HG03103 (cell line): ENCODE measurements around the gene USP50.
"Not testable (repeated sequence)": the region's sequence is repeated elsewhere in the genome, so short reads cannot be mapped to it uniquely, and the experiment has no call there.

ENCODE experiments used
- ATAC-seq: cut with Tn5 transposase; IDR thresholded peaks from one replicate; pipeline ENCODE4 v1.9.1; 2021; ENCODE audit warnings: low read depth; ENCODE audit not compliant: unreplicated experiment

The USP50 gene

DNA sequence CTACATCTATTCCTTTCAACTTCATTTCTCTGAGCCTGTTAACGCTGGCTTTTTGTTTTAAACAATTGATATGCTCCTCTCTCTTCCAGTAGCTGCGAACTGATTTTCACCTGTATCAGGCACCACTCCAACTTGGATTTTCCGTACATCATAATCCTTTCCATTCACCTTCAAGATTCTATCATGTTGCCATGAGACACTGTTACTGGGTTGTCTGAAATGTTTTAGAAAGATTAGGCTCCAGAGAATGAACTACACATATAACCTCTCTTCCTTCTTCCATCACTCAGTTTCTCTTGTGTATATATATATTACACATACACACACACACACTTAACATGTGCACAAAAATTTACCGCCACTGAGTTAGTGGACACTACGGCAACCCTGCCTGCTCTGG, at the start of gene USP50:
Gene USP50, minus strand, starts transcription at position 101 of the 400 bp plus-strand sequence. CDS start 141 bp downstream, outside the sequence.
- no peak for ATAC-seq

DNA sequence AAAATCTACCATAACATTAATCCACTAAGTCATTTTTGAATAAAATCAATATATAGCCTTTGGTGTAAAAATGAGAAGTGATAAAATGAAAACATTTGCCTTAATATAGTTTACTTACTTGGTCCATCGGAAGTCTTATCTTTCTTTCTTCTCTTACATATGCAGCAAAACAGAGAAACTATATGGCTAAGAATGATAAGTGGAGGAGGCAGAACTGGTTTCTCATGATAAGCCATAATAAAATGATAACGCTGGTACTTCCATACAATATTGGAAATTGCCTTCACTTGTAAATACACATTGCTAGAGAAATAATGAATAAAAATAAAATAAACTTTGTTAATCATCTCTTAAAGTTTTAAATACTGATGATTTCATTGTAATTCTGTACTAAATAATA, 47.8 kb upstream of the USP50 start:
- ATAC-seq: no peak

DNA sequence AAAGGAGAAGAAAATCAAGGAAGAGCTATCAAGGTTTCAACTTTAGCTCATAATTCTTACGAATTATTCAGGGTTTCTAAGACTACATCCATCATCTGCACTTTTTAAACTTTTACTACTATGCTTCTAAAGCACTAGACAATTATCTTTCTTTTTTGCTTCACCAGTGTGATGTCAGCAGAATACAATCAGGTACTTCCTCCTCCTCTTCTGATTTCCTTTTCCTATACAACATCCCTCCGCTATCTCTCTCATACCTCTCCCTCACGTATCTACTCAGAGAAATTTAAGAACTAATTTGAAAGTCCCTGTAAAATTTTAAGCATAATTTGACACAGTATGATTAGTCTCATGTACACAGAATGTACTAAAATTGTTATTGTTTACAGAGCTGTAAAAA, 47.3 kb upstream of the USP50 start:
- ATAC-seq: no peak

DNA sequence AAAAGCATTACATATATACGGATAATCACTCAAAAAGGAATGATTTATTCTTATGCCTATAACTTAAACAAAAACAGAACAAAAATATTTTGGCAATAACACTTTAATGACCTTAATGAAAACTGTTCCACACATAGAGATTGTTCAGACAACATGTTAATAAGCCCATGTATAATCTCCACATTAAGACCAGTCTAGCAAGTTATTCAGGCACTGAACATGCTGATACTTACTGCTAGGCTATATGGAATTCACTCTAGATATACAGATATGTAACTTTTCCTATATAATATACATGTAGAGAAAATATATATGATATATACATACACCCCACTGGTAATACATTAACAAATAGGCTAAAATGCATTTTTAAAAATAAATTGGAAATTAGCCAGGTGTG, 43.8 kb upstream of the USP50 start:
- no peak for ATAC-seq

DNA sequence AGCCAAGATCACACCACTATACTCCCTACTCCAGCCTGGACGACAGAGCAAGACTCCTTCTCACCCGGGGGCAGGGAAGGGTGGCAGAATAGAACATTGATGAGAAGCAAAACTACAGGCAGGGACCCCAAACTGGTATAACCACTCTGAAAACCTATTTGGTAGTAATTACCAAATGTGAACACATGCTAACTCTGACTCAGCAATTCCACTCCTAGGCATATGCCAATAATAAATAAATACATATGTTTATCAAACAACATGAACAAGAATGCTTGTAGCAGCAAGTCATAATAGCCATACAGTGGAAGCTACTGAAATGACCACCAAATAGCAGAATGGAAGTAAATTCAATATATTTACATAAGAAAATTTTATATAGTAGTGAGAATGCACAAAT, 31.0 kb upstream of the USP50 start:
- no peak for ATAC-seq

DNA sequence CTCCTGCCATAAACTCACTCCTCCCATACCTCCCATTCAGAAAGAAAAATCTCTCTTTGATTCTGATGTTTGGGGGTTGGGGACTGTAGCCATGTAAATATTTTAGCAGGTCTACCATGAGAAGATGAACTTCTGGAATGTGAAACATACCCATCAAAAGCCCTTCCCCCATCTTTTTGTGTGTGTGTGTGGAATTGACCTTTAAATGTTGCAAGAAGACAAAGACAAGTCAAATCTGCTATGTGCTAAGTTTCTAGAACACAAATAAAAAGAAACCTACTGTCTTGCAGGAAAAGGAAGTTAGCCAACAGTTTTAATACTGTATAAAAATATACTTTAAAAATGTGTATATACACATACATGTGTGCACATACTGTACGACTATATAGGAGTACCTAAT, 29.7 kb upstream of the USP50 start:
- no peak for ATAC-seq

DNA sequence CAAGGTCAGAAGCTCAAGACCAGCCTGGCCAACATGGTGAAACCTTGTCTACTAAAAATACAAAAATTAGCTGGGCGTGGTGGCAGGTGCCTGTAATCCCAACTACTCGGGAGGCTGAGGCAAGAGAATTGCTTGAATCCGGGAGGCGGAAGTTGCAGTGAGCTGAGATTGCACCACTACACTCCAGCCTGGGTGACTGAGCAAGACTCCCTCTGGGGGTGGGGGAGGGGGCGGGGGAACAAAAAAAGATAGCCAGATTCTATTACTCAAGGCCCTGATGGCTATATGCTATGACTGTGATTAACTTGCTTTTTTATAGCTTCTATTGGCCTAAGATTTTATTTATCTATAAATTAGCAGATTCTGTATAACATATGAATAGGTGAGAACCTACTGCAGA, 27.4 kb upstream of the USP50 start:
- ATAC-seq: not testable (repeated sequence)

DNA sequence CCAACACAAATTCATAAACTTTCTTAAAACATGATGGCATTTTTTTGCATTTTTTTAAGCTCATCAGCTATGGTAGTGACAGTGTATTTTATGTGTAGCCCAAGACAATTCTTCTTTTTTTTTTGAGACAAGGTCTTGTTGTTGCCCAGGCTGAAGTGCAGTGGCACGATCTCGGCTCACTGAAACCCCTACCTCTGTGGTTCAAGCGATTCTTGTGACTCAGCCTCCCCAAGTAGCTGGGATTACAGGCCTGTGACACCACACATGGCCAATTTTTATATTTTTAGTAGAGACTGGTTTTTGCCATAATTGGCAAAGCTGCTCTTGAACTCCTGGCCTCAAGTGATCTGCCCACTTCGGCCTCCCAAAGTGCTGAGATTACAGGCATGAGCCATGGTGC, 17.3 kb upstream of the USP50 start:
- ATAC-seq: no peak

DNA sequence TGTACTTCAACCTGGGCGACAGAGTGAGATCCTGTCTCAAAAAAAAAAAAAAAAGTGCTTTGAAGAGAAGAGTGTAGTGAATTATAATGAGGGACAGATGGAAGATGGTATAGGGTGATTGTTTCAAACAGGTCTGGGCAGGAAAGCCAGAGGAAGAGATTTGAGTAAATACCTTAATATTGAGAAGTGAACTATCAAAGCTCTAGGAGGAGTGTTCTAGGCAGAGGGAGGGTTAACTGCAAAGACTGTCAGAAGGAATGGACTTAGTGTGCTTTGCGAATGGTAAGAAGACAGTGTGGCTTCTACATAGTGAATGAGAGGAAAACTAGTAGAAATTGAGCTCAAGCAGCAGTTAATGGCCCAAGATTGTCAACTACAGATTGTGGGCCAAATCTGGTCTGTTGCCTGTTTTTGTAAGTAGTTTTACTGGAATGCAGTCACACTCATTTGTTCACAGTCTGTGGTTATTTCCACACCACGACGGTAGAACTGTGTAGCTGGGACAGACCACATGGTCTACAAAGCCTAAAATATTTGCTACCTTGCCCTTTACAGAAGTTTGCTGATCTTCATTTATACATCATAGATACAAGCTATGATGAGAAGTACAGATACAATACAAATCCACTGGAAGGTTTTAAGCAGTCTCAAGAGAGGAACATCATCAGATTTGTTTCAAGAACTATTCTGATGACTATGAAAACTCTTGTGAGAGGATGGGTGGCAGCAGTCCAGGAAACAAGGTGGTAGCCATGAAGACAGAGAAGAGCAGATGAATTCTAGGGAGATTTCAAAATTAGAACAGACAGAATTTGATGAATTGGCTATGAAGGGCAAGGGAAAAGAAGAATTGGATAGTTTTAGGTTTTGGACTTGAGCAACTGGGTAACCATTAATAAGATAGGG, 16.5 kb upstream of the USP50 start:
- ATAC-seq: no peak

DNA sequence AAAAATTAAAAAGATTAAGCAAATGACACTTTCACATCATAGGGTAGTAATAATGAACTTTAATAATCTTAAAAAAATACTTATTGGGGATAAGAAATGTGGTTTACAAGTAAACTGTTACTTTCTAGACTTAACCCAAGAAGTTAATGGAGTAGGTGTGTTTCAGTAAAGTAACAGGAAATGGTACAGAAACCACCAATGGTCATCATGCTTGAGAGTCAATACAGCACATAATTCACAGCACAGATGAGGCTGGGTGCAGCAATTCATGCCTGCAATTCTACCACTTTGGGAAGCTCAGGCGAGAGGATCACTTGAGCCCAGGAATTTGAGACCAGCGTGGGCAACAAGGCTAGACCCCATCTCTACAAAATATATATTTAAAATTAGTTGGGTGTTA, 11.5 kb upstream of the USP50 start:
- no peak for ATAC-seq

DNA sequence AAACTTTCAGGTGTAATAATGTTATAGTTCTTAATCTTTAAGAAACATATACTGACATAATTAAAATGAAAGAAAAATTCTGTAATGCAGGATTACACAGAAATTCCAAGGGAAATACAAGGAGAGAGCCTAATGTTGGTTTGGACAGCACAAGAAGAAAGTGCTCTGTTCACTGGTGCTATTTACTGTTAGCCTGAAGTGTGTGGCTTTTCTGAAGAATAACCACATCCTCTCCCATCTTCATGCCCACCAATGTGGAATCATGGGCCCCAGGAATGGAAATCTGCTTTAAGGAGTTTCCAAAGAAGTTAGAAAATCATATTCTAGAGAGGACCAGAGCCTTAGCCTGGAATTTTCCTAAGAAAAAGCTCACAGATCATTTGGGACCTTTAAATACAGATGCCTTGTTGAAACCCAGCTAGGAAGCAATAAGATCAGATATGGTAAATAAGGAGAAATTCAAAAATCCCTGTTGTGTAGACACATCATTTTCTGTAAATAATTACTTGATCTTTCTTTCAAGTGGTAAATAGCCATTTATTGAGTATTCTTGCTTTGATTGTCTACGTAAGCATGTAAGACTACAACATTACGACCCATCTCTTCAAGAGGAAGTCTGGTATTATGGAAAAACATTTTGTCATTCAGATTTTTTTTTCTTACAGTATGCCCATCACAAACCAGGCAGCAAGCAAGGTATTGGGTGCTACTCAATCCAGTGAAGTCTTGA, 10.3 kb upstream of the USP50 start:
- no peak for ATAC-seq

DNA sequence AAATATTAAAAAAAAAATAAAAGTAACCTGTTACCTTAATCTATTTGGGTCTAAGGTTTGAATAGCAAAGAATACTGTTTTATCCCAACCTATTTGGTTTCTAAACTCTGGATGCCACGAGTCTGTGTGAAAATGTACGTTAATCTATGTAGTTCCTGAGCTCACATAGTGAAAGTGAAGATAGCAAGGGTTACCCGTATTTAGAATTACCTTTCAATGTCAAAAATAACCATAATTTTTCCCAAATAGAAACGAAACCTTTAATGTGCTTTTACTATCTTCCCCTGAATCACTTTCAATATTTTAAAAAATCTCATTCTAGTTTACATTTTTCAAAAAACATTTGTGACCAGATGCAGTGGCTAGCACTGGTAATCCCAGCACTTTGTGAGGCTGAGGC, 5.8 kb upstream of the USP50 start:
- ATAC-seq: no peak

DNA sequence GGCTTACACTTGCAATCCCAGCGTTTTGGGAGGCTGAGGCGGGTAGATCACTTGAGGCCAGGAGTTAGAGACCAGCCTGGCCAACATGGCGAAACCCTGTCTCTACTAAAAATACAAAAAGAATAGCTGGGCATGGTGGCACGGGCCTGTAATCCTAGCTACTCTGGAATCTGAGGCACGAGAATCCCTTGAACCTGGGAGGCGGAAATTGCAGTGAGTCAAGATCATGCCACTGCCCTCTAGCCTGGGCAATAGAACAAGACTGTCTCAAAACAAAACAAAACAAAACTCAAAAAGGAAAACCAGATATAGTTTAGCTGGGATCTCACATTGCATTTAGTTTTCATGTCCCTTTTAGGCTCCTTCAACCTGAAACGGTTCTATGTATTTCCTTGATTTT, 2.9 kb upstream of the USP50 start:
- no peak for ATAC-seq

DNA sequence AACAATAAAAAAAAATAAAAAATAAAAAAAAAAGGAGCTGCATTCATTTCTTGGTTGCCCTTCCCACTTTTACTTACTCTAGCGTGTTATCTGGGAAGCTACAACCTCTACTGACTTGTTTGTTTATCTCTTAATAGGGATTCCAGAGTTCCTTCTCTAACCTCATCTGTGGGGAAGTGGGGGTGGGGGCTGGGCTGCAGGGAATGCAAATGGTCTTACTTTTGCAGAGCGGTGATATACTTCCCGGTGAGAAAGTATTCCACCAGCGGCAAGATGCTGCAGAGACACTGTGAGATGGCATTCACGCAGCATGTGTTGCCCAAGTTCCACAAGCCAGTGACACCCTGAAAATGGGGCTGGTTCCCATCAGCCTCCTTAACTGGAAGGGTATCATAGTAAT, 2.1 kb downstream of the USP50 start:
- ATAC-seq: no peak

DNA sequence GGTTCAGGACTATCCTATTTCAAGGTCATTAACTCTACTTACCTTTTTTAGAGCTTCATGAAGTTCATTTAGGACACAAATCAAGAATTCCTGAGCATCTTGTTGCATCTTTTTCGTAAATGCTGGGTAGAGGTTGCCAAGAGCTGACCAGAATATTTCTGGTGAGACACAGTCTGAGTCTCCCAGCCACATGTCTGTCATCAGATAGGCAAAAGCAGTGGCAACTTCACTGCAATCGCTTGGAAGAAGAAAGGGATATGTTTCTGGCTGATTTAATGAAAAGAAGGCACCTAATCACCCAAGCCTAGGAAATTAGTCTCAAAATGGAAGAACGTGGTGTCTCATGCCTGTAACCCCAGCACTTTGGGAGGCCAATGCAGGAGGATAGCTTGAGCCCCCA, 2.9 kb downstream of the USP50 start:
- ATAC-seq: no peak

DNA sequence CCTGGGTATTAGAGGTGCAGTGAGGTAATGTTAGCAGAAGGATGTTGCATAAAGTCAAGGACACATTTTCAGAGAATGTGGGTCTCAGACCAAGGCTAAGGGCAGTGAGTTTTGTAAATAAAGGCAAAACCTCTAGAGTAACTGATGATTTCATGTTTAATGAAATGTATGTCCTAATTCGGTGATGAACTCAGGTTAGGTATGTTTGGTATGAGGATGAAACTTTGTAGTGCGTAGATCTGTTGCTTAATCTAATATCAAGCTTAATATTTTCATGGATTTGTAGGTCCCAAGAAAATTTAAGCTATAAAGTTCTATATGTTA, 3.6 kb downstream of the USP50 start:
- ATAC-seq: no peak

DNA sequence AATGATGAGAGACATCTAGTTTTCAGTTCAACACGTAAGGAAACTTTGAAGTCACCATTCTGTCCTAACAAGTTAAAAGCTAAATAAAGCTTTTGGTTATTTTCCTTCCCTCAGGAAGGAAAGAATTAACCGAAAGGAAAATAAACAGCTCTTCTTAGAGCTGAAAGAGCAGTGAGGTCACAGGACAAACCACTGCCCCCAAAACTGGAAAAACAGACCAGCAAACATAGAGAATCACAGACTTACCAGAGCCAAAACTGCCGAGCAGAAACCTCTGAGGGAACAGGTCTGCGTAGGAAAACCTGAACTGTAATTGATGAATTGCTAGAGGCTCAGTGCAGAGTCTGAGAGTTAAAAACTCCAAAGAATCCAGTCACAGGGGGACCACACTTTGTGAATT, 14.7 kb downstream of the USP50 start:
- no peak for ATAC-seq

DNA sequence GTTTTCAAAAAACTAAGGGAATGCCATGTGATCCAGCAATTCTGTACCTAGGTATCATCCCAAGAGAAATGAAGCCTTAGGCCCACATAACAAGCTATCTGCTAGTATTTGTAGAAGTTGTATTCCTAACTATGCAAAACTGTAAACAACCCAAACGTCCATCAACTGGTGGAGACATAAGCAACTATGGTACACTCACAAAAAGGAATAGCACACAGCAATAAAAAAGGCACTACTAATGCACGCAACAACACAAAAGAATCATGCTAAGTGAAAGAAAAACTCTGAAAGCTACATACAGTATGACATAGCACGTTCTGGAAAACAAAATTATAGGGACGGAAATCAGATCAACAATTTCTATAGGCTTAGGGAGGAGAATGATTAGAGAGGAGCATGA, 15.3 kb downstream of the USP50 start:
- no peak for ATAC-seq

DNA sequence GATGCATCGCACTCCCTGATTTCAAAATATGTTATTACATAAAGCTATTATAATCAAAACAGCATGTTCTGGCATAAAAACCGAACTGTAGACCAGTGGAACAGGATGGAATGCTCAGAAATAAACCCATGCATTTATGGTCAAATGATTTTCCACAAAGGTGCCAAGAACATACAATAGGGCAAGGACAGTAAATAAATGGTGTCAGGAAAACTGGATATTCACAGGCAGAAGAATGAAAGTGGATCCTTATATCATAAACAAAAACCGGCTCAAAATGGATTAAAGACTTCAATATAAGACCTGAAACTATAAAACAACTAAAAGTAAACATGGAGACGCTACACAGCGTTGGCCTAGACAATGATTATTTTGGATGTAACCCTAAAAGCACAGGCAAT, 22.6 kb downstream of the USP50 start:
- ATAC-seq: no peak

DNA sequence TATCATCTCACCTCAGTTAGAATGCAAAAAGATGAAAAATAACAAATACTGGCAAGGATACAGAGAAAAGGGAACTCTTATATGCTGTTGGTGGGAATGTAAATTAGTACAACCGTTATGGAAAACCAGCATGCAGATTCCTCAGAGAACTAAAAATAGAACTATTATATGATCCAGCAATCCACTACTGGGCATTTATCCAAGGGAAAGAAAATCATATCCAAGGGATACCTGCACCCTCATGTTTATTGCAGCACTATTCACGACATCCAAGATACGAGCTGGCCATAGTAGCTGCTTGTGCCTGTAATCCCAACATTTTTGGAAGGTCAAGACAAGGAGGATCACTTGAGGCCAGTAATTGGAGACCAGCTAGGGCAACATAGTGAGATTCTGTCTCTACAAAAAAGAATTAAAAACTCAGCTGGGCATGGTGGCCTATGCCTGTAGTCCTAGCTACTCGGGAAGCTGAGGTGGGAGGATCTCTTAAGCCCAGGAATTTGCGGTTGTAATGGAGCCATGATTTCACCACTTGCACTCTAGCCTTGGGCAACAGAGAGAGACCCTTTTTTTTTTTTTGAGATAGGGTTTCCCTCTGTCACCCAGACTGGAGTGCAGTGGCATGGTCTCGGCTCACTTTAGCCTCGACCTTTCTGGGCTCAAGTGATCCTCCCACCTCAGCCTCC, 26.6 kb downstream of the USP50 start:
- no peak for ATAC-seq

DNA sequence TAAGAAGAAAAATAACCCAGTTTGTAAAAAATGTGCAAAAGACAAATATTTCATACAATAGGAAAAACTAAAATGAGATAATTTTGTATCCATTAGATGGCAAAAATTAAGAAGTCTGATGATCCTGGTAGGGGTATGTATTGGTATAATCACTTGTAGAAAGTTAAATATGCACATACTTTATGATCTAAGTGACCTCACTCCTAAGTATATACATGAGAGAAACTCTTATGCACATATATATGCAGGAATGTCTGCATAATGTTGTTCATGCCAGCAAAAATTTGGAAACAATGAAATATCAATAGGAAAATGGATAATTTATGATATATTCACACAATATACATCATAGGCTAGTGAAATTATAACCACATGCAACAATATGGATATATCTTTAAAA, 33.5 kb downstream of the USP50 start:
- no peak for ATAC-seq

DNA sequence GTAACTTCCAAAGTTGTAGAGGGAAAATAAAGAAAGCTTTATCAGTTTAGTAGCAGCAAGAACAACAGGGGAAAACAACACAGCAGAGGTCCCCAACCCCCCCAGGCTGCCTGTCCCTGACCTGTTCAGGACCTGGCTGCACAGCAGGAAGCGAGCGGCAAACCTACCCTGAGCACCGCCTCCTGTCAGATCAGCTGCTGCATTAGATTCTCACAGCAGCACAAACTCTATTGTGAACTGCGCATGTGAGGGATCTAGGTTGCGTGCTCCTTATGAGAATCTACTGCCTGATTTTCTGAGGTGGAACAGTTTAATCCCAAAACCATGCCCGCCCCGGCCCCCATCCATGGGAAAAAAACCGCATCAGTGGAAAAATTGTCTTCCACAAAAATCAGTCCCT, 40.3 kb downstream of the USP50 start:
- no peak for ATAC-seq
